Lung (tissue), 12 donors: ENCODE results near the gene GALNT2. TPM values are rescaled to one million over a fixed set of nuclear protein-coding genes. Genes with fewer than 3 reads are reported as not detected.

Experiments
- ATAC-seq: fragments of 200-7000 bp; cut with Tn5 transposase; one replicate; pipeline ENCODE4 v1.9.1; 2020; ENCODE audit warnings: moderate number of reproducible peaks; ENCODE audit not compliant: insufficient read depth, low FRiP score
- DNase-seq, 3 donors: peaks; one replicate each; pipeline ENCODE4 v3.0.0-alpha.2; 2013 to 2017
- H3K27ac ChIP-seq, 2 donors: one replicate each; pipeline ENCODE4 v1.5.1; 2013; ENCODE audit warnings: mild to moderate bottlenecking in 2 of 2, moderate library complexity in 2 of 2, control low read depth in 1 of 2, inconsistent platforms in 1 of 2, low read depth in 1 of 2, low read length in 1 of 2
- H3K27me3 ChIP-seq, 3 donors: one replicate each; pipeline ENCODE4 v1.5.1; 2013; ENCODE audit warnings: low read length in 2 of 3; ENCODE audit not compliant: control insufficient read depth in 3 of 3, insufficient read depth in 3 of 3
- H3K36me3 ChIP-seq, 4 donors: one replicate each; pipeline ENCODE4 v1.5.1; 2013; ENCODE audit warnings: low read length in 4 of 4, mild to moderate bottlenecking in 1 of 4, moderate library complexity in 1 of 4; ENCODE audit not compliant: control insufficient read depth in 4 of 4, insufficient read depth in 4 of 4
- H3K4me1 ChIP-seq, 5 donors: one replicate each; pipeline ENCODE4 v1.5.1; 2013; ENCODE audit warnings: low read length in 5 of 5, mild to moderate bottlenecking in 2 of 5, moderate library complexity in 1 of 5; ENCODE audit not compliant: control insufficient read depth in 5 of 5, insufficient read depth in 5 of 5
- H3K4me3 ChIP-seq: one replicate; pipeline ENCODE4 v1.5.1; 2013; ENCODE audit warnings: mild to moderate bottlenecking, control low read depth, moderate library complexity
- H3K9ac ChIP-seq, 2 donors: one replicate each; pipeline ENCODE4 v1.5.1; 2013; ENCODE audit warnings: low read length in 2 of 2, control low read depth in 1 of 2; ENCODE audit not compliant: insufficient read depth in 1 of 2
- H3K9me3 ChIP-seq, 4 donors: one replicate each; pipeline ENCODE4 v1.5.1; 2013; ENCODE audit warnings: low read length in 3 of 4, mild to moderate bottlenecking in 1 of 4, moderate library complexity in 1 of 4; ENCODE audit not compliant: control insufficient read depth in 4 of 4, insufficient read depth in 3 of 4
- CTCF ChIP-seq: IDR thresholded peaks from 2 replicates; pipeline ENCODE4 v1.5.1; 2012; ENCODE audit warnings: mild to moderate bottlenecking; ENCODE audit errors: control extremely low read depth, extremely low read depth
- WGBS, 2 donors: extraction: QIAGEN DNeasy Blood & Tissue Kit; methylation state at CpG; one replicate each; pipeline ENCODE4 v1.1.7; 2013; 5-methylcytosine and 5-hydroxymethylcytosine counted together
- polyA plus RNA-seq, 2 donors: library from polyadenylated mRNA; stranded (reverse); fragments of 200-250 nt; gene quantifications; one replicate each; pipeline ENCODE4 v1.2.1, GENCODE V29; 2013
- total RNA-seq, 2 donors: library from RNA; depleted of rRNA in 1 of 2; stranded (reverse); fragments of >200 nt in 1 of 2; gene quantifications; one replicate each; pipeline ENCODE4 v1.2.1, GENCODE V29; 2014 to 2021
- donor health status: control.
- donor health status: control.
- donor health status: Bipolar disorder and iron deficiency.
- donor health status: healthy.
- donor health status: DM: yes; HTN: yes; CAD: no.

The GALNT2 gene
- total and polyA plus RNA-seq, 4 donors: 23.1 to 101 (median 58.9) TPM

GRCh38 chr1:230065571-230065970 lies 1.5 kb upstream of the GALNT2 start:
- no peak for TF ChIP-seq CTCF

GRCh38 chr1:230066031-230066430 lies 1.0 kb upstream of the GALNT2 start:
- WGBS, 2 donors: 27 to 32% methylated on average over 8 of the region's 8 CpGs
- Histone ChIP-seq H3K27me3 (peaks cover 0 to 2% (median 0%) of the 10 kb centered on the region in 3 donors), H3K9ac (no peak overlapping the region), H3K9me3 (peaks cover 0 to 5% (median under 1%) of the 10 kb centered on the region in 4 donors), H3K36me3 (no peaks in the 10 kb centered on the region), H3K4me1 (peaks cover 0 to 18% (median 4%) of the 10 kb centered on the region in 5 donors), H3K27ac (no peak overlapping the region), H3K4me3 (no peak overlapping the region)
- no peak for ATAC-seq
- no peak for TF ChIP-seq CTCF
- DNase-seq: peak in 2 of 3 donors; percentile 9 to 32

More at GRCh38 chr1:230065571-230065970, 1.5 kb upstream of the GALNT2 start:
- Histone ChIP-seq H3K4me3 (no peak overlapping the region), H3K9ac (no peak overlapping the region), H3K9me3 (peaks cover 0 to 7% (median 2%) of the 10 kb centered on the region in 4 donors), H3K27ac (no peak overlapping the region), H3K4me1 (peaks cover 0 to 18% (median 4%) of the 10 kb centered on the region in 5 donors), H3K36me3 (no peaks in the 10 kb centered on the region), H3K27me3 (peaks cover 0 to 2% (median 0%) of the 10 kb centered on the region in 3 donors)
- DNase-seq: no peak
- no peak for ATAC-seq
- WGBS, 2 donors: 62 to 65% methylated on average over 2 of the region's 2 CpGs

GRCh38 chr1:230067419-230067870 lies 407 bp downstream of the GALNT2 start:
- H3K36me3 ChIP-seq: no peaks in the 10 kb centered on the region
- peaks cover 0 to 2% (median 0%) of the 10 kb centered on the region in 4 donors for H3K9me3 ChIP-seq
- WGBS, 2 donors: 0% methylated on average over 37 to 44 of the region's 44 CpGs
- ATAC-seq (peak; percentile 13), DNase-seq (peak; percentile 58 to 70 (median 68))
- H3K9ac ChIP-seq: peak overlapping the region; percentile 46 to 59
- TF ChIP-seq CTCF: no peak
- H3K27me3 ChIP-seq: peaks cover 0 to 2% (median 0%) of the 10 kb centered on the region in 3 donors
- peak overlapping the region; percentile 91 to 95 for H3K27ac ChIP-seq
- peaks cover 0 to 18% (median 6%) of the 10 kb centered on the region in 5 donors for H3K4me1 ChIP-seq
- H3K4me3 ChIP-seq: peak overlapping the region; percentile 88
